C4-2B (cell line): Measurements from ENCODE around the gene DDX60.

ENCODE experiments used
- CTCF ChIP-seq: fragments of 450-650 bp; conservative IDR thresholded peaks from 2 replicates; pipeline ENCODE4 v1.5.1; 2017; ENCODE audit warnings: mild to moderate bottlenecking
- ZFX ChIP-seq: fragments of 450-650 bp; IDR thresholded peaks from 2 replicates; pipeline ENCODE4 v1.6.1; 2017

GRCh38 chr4:168353746-168354145 is 35.2 kb upstream of the DDX60 start:
- TF ChIP-seq CTCF (no peak), ZFX (no peak)
